ENCODE data around the gene CSF3R. TPM values are rescaled to one million over a fixed set of nuclear protein-coding genes. Genes with fewer than 3 reads are reported as not detected.

The CSF3R gene
- total and polyA plus RNA-seq, 2 experiments from 2014 or later = 19.7 to 22.3 TPM

GRCh38 chr1:36481771-36482723 lies 666 bp downstream of the CSF3R start:
- H3K27ac ChIP-seq = peak overlapping the region; percentile 72
- no peaks in the 10 kb centered on the region for H3K9me3 ChIP-seq (ENCODE audit: low read depth)
- H3K4me2 ChIP-seq = peak overlapping the region; percentile 65
- no peaks in the 10 kb centered on the region for H4K20me1 ChIP-seq (ENCODE audit: insufficient read depth, poor library complexity, severe bottlenecking)
- no peaks in the 10 kb centered on the region for H3K36me3 ChIP-seq (replicated peaks; ENCODE audit: insufficient read depth, low read depth)
- peak overlapping the region; percentile 75 for H2AFZ ChIP-seq
- H3K9me2 ChIP-seq (replicated peaks; ENCODE audit: insufficient read depth) = no peaks in the 10 kb centered on the region
- DNase-seq (ENCODE audit: low spot score) = no peak
- H3K27me3 ChIP-seq = no peaks in the 10 kb centered on the region
- H3K4me1 ChIP-seq (ENCODE audit: insufficient read depth) = peaks cover 18% of the 10 kb centered on the region
- no peak overlapping the region for H3K4me3 ChIP-seq
- TF ChIP-seq EZH2phosphoT487 (IDR thresholded peaks at IDR 0.05; ENCODE audit: low read depth, severe bottlenecking, unreplicated experiment) = no peak
- TF ChIP-seq, protein P1, sequence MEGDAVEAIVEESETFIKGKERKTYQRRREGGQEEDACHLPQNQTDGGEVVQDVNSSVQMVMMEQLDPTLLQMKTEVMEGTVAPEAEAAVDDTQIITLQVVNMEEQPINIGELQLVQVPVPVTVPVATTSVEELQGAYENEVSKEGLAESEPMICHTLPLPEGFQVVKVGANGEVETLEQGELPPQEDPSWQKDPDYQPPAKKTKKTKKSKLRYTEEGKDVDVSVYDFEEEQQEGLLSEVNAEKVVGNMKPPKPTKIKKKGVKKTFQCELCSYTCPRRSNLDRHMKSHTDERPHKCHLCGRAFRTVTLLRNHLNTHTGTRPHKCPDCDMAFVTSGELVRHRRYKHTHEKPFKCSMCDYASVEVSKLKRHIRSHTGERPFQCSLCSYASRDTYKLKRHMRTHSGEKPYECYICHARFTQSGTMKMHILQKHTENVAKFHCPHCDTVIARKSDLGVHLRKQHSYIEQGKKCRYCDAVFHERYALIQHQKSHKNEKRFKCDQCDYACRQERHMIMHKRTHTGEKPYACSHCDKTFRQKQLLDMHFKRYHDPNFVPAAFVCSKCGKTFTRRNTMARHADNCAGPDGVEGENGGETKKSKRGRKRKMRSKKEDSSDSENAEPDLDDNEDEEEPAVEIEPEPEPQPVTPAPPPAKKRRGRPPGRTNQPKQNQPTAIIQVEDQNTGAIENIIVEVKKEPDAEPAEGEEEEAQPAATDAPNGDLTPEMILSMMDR (IDR thresholded peaks at IDR 0.05; ENCODE audit: poor library complexity) = no peak
- no peak for TF ChIP-seq EZH2 (IDR thresholded peaks at IDR 0.05; ENCODE audit: borderline replicate concordance)
- H3K79me2 ChIP-seq = no peaks in the 10 kb centered on the region
- 35% methylated on average over 25 of the region's 26 CpGs for WGBS (ENCODE audit: low lambda C conversion rate, missing lambda C conversion rate)

- no peaks in the 10 kb centered on the region for H4K20me1 ChIP-seq (ENCODE audit: insufficient read depth, poor library complexity, severe bottlenecking)
- no peak for TF ChIP-seq EZH2phosphoT487 (IDR thresholded peaks at IDR 0.05; ENCODE audit: low read depth, severe bottlenecking, unreplicated experiment)
- TF ChIP-seq, protein P1 (IDR thresholded peaks at IDR 0.05; ENCODE audit: poor library complexity) = no peak
- TF ChIP-seq EZH2 (IDR thresholded peaks at IDR 0.05; ENCODE audit: borderline replicate concordance) = no peak
- no peak overlapping the region for H3K4me2 ChIP-seq
- H3K9me2 ChIP-seq (replicated peaks; ENCODE audit: insufficient read depth) = no peaks in the 10 kb centered on the region
- 92% methylated on average over 6 of the region's 6 CpGs for WGBS (ENCODE audit: low lambda C conversion rate, missing lambda C conversion rate)
- no peaks in the 10 kb centered on the region for H3K9me3 ChIP-seq (ENCODE audit: low read depth)
- H3K36me3 ChIP-seq (replicated peaks; ENCODE audit: insufficient read depth, low read depth) = no peaks in the 10 kb centered on the region
- peak overlapping the region; percentile 72 for H3K27ac ChIP-seq
- no peaks in the 10 kb centered on the region for H3K27me3 ChIP-seq
- peaks cover 18% of the 10 kb centered on the region for H3K4me1 ChIP-seq (ENCODE audit: insufficient read depth)
- no peaks in the 10 kb centered on the region for H3K79me2 ChIP-seq
- H2AFZ ChIP-seq = no peak overlapping the region
- H3K4me3 ChIP-seq = no peak overlapping the region
- DNase-seq (ENCODE audit: low spot score) = no peak
These were observed 1.6 kb downstream of the CSF3R start for GRCh38 chr1:36481091-36481490.

GRCh38 chr1:36480161-36480560 lies 2.6 kb downstream of the CSF3R start:
- Histone ChIP-seq H4K20me1 (ENCODE audit: insufficient read depth, poor library complexity, severe bottlenecking) (no peaks in the 10 kb centered on the region), H3K4me3 (no peak overlapping the region), H3K27me3 (no peaks in the 10 kb centered on the region), H3K36me3 (replicated peaks; ENCODE audit: insufficient read depth, low read depth) (no peaks in the 10 kb centered on the region), H3K4me1 (ENCODE audit: insufficient read depth) (peaks cover 18% of the 10 kb centered on the region), H3K27ac (no peak overlapping the region), H3K9me3 (ENCODE audit: low read depth) (no peaks in the 10 kb centered on the region), H3K9me2 (replicated peaks; ENCODE audit: insufficient read depth) (no peaks in the 10 kb centered on the region), H3K4me2 (no peak overlapping the region), H2AFZ (no peak overlapping the region), H3K79me2 (no peaks in the 10 kb centered on the region)
- TF ChIP-seq, protein P1 (IDR thresholded peaks at IDR 0.05; ENCODE audit: poor library complexity) = no peak
- TF ChIP-seq EZH2phosphoT487 (IDR thresholded peaks at IDR 0.05; ENCODE audit: low read depth, severe bottlenecking, unreplicated experiment) (no peak), EZH2 (IDR thresholded peaks at IDR 0.05; ENCODE audit: borderline replicate concordance) (no peak)
- no peak for DNase-seq (ENCODE audit: low spot score)
- 96% methylated on average over 2 of the region's 2 CpGs for WGBS (ENCODE audit: low lambda C conversion rate, missing lambda C conversion rate)

Measured in hepatocyte (in vitro differentiated cells).